Activated T-cell treated with anti-CD3 and anti-CD28 coated beads, Interleukin-2, amount 50 U/mL, for 72 hours (primary cell): ENCODE measurements around the gene OR2Z1. TPM values are rescaled to one million over a fixed set of nuclear protein-coding genes. Genes with fewer than 3 reads are reported as not detected.
"Not testable (repeated sequence)": the region's sequence is repeated elsewhere in the genome, so short reads cannot be mapped to it uniquely, and the experiment has no call there.

Experiments
- ATAC-seq, 2 donors: fragments of 150-1000 bp; cut with Tn5 transposase; replicated peaks in 1 of 2; 2 replicates each; pipeline ENCODE4 v1.10.0; 2021; ENCODE audit warnings: moderate library complexity in 2 of 2, mild to moderate bottlenecking in 1 of 2
- DNase-seq, 2 donors: peaks; one replicate each; pipeline ENCODE4 v3.0.0; 2021 to 2022; ENCODE audit warnings: mixed read lengths in 1 of 2
- H3K27ac Mint-ChIP-seq: one replicate; pipeline ENCODE4 v1.8.0; 2022; ENCODE audit warnings: mild to moderate bottlenecking, moderate library complexity, mixed read lengths
- H3K27me3 Mint-ChIP-seq: one replicate; pipeline ENCODE4 v1.8.0; 2022; ENCODE audit warnings: low read depth, mixed read lengths
- H3K36me3 Mint-ChIP-seq, 2 donors: one replicate each; pipeline ENCODE4 v1.8.0; 2022; ENCODE audit warnings: mixed read lengths in 2 of 2, mild to moderate bottlenecking in 1 of 2; ENCODE audit not compliant: insufficient read depth in 2 of 2
- H3K4me1 Mint-ChIP-seq: one replicate; pipeline ENCODE4 v1.8.0; 2022; ENCODE audit warnings: low read depth, mixed read lengths
- H3K4me3 Mint-ChIP-seq, 2 donors: one replicate each; pipeline ENCODE4 v1.8.0; 2022; ENCODE audit warnings: mild to moderate bottlenecking in 2 of 2, mixed read lengths in 2 of 2, moderate library complexity in 2 of 2
- H3K9me3 Mint-ChIP-seq, 2 donors: one replicate each; pipeline ENCODE4 v1.8.0; 2022; ENCODE audit warnings: mixed read lengths in 2 of 2
- total RNA-seq, 2 donors: library from RNA; stranded (reverse); gene quantifications; one replicate each; pipeline ENCODE4 v1.2.3, GENCODE V29; 2022

Gene OR2Z1
- total RNA-seq, 2 donors from 2014 or later, result not detected

- Mint-ChIP-seq H3K27me3 (no peaks in the 10 kb centered on the region), H3K36me3 (no peaks in the 10 kb centered on the region), H3K4me3 (no peak overlapping the region), H3K27ac (no peak overlapping the region), H3K9me3 (peaks cover 2 to 5% of the 10 kb centered on the region in 2 donors), H3K4me1 (no peaks in the 10 kb centered on the region)
- DNase-seq, result no peak
- ATAC-seq, result no peak
These were observed 2.8 kb downstream of the OR2Z1 start for GRCh38 chr19:8724276-8724675.

- DNase-seq, result no peak
- no peaks in the 10 kb centered on the region for H3K4me1 Mint-ChIP-seq
- H3K27ac Mint-ChIP-seq, result no peak overlapping the region
- no peak for ATAC-seq
- H3K36me3 Mint-ChIP-seq, result no peaks in the 10 kb centered on the region
- no peak overlapping the region for H3K4me3 Mint-ChIP-seq
- peaks cover 0 to 3% of the 10 kb centered on the region in 2 donors for H3K9me3 Mint-ChIP-seq
- H3K27me3 Mint-ChIP-seq, result no peaks in the 10 kb centered on the region
These were observed 10.2 kb downstream of the OR2Z1 start for GRCh38 chr19:8731428-8732169.

- Mint-ChIP-seq H3K27ac (no peak overlapping the region), H3K4me3 (no peak overlapping the region), H3K36me3 (no peaks in the 10 kb centered on the region), H3K4me1 (no peaks in the 10 kb centered on the region), H3K27me3 (no peaks in the 10 kb centered on the region), H3K9me3 (no peaks in the 10 kb centered on the region)
- DNase-seq (no peak), ATAC-seq (no peak)
These were observed 16.9 kb downstream of the OR2Z1 start for GRCh38 chr19:8738377-8738776.

- DNase-seq, H3K36me3 Mint-ChIP-seq, H3K27ac Mint-ChIP-seq, H3K9me3 Mint-ChIP-seq, H3K4me3 Mint-ChIP-seq, H3K4me1 Mint-ChIP-seq, ATAC-seq, H3K27me3 Mint-ChIP-seq: not testable (repeated sequence)
These were observed 18.0 kb downstream of the OR2Z1 start for GRCh38 chr19:8739291-8740065.

DNA sequence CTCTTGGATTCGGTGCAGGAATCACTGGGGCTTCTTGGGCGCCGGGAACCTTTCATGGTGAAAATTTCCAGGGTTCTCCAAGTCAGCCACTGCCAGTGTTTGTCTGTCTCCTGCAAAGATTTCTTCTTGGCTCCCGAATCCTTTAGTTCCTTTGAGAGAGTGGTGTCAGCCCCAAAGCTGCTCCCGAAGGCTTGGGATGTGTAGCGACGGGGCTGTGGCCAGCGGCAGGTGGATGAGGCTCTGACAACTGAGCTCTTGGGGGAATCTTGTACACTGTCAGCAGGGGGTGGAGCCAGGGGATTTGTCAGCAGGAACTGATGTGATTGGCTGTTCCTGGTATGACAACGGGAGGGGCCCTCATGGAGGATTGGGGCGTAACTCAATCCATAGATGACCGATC is 45.8 kb downstream of the OR2Z1 start:
- not testable (repeated sequence) for H3K36me3 Mint-ChIP-seq, H3K4me1 Mint-ChIP-seq, H3K4me3 Mint-ChIP-seq, H3K9me3 Mint-ChIP-seq, DNase-seq, H3K27me3 Mint-ChIP-seq, H3K27ac Mint-ChIP-seq, ATAC-seq

GRCh38 chr19:8769265-8769664 is 47.8 kb downstream of the OR2Z1 start:
- not testable (repeated sequence) for H3K36me3 Mint-ChIP-seq, H3K27ac Mint-ChIP-seq, ATAC-seq, H3K4me1 Mint-ChIP-seq, DNase-seq, H3K27me3 Mint-ChIP-seq, H3K4me3 Mint-ChIP-seq, H3K9me3 Mint-ChIP-seq

- H3K36me3 Mint-ChIP-seq, H3K9me3 Mint-ChIP-seq, H3K4me3 Mint-ChIP-seq, ATAC-seq, H3K27me3 Mint-ChIP-seq, DNase-seq, H3K4me1 Mint-ChIP-seq, H3K27ac Mint-ChIP-seq: not testable (repeated sequence)
These were observed 52.2 kb downstream of the OR2Z1 start for GRCh38 chr19:8773587-8773986.

Other genes starting within 250 kb of the OR2Z1 start
- gene PRAM1, start 219.0 kb upstream of the OR2Z1 start, total RNA-seq, result 1 to 10 TPM; 1.3 to 1.9 TPM
- gene ZNF414, start 207.5 kb upstream of the OR2Z1 start, total RNA-seq, result 10 to 100 TPM; 25.7 to 29.9 TPM
- gene MYO1F, start 144.2 kb upstream of the OR2Z1 start, total RNA-seq, result 10 to 100 TPM; 23.3 to 54.1 TPM
- gene ADAMTS10, start 110.9 kb upstream of the OR2Z1 start, total RNA-seq, result 1 to 10 TPM; 7.3 to 9.6 TPM
- not detected for gene NFILZ, start 91.0 kb upstream of the OR2Z1 start, total RNA-seq
- not detected for gene ACTL9, start 22.8 kb upstream of the OR2Z1 start, total RNA-seq
- gene ZNF558, start 110.7 kb downstream of the OR2Z1 start, total RNA-seq, result 10 to 100 TPM; 52.2 to 53.7 TPM
- gene MBD3L1, start 110.7 kb downstream of the OR2Z1 start, total RNA-seq, result not detected